H1 (cell line): Measurements from ENCODE around the gene DNAAF3. TPM values are rescaled to one million over a fixed set of nuclear protein-coding genes. Genes with fewer than 3 reads are reported as not detected.

ENCODE experiments used
- NANOG ChIP-seq: IDR thresholded peaks from 2 replicates; pipeline ENCODE4 v1.6.1; 2011; ENCODE audit warnings: low read length, low read depth, mild to moderate bottlenecking, inconsistent platforms; ENCODE audit not compliant: insufficient read depth, poor library complexity, severe bottlenecking
- SUZ12 ChIP-seq: fragments of 200-600 bp; sonication (generic); IDR thresholded peaks from 2 replicates; pipeline ENCODE4 v1.6.1; 2012; ENCODE audit warnings: mild to moderate bottlenecking, inconsistent platforms, low read length, moderate library complexity, mixed read lengths
- polyA plus RNA-seq, 7 experiments: library from polyadenylated mRNA; depleted of rRNA in 3 of 7; stranded (reverse) in 5 of 7; unstranded in 2 of 7; fragments of >200 nt in 5 of 7; fragments of 200-250 nt in 2 of 7; gene quantifications; 1 replicate in 5 of 7; 2 replicates in 1 of 7; 4 replicates in 1 of 7; pipeline versions ENCODE4 v1.2.1 to v1.2.3, GENCODE V29; 2011 to 2013; ENCODE audit warnings: missing spikeins in 2 of 7, mixed read lengths in 2 of 7
- total RNA-seq: library from RNA; stranded (reverse); fragmentation: NEBNext Ultra II Directional; extraction: Animal tissue kit (Norgen Biotek cat#: 25700); gene quantifications from 2 replicates; pipeline ENCODE4 v1.2.1, GENCODE V29; 2021

DNAAF3 gene
- total and polyA plus RNA-seq, 2 of the 8 experiments (the other 6 are each of a cell fraction or from before 2014, with no cell fraction given) = 5.4 to 8.0 TPM

- TF ChIP-seq NANOG (no peak), SUZ12 (no peak)
These were observed 12.7 kb downstream of the DNAAF3 start (continued) for GRCh38 chr19:55153652-55154264.
